ENCODE data around the gene IL17RA.

- no peak for TF ChIP-seq POLR2A (IDR thresholded peaks at IDR 0.05)
- no peak for TF ChIP-seq POLR2AphosphoS5 (IDR thresholded peaks at IDR 0.05)
- TF ChIP-seq CTCF (IDR thresholded peaks at IDR 0.05): no peak
Observed at GRCh38 chr22:17117890-17118289, 33.1 kb downstream of the IL17RA start.

All from prostate gland (tissue), 2 donors.